Measurements from ENCODE around the gene SLC34A3. TPM values are rescaled to one million over a fixed set of nuclear protein-coding genes. Genes with fewer than 3 reads are reported as not detected.
A peak's percentile ranks its signal among the peaks of the same experiment; 100 is the strongest.

SLC34A3 gene
- total RNA-seq, 2 experiments from 2014 or later: not detected

- ATAC-seq: no peak
- Mint-ChIP-seq H3K4me3 (no peak overlapping the region), H3K27me3 (no peaks in the 10 kb centered on the region), H3K9me3 (no peaks in the 10 kb centered on the region), H3K36me3 (ENCODE audit: low read depth) (no peaks in the 10 kb centered on the region), H3K4me1 (ENCODE audit: low read depth) (peaks cover 4% of the 10 kb centered on the region), H3K27ac (no peak overlapping the region)
- DNase-seq: no peak
- no peak for TF ChIP-seq CTCF (IDR thresholded peaks at IDR 0.05)
- intact Hi-C loops (cut with micrococcal nuclease): no loop called here
- POLR2A ChIA-PET: interaction anchor here (2.8 to 7.1 kb wide), 2 partner anchors 9 to 13 kb away, joined by 9 to 44 read pairs; partner anchors contain the start of genes NDOR1 and TMEM203
- CTCF ChIA-PET: interaction anchor here (0.9 kb wide), 1 partner anchor 29 kb away, joined by 3 read pairs; no protein-coding TSS in a partner anchor
Measured at GRCh38 chr9:137218754-137219271, 11.9 kb upstream of the SLC34A3 start.

- ChIA-PET CTCF (interaction anchor here (8.9 kb wide), 1 partner anchor 17 kb away, joined by 58 read pairs; no protein-coding TSS in a partner anchor), POLR2A (interaction anchor here (1.8 to 7.1 kb wide), 3 partner anchors 10 to 21 kb away, joined by 5 to 44 read pairs (median 9); partner anchors contain the start of genes NDOR1, TMEM203 and TUBB4B)
- DNase-seq: no peak
- intact Hi-C loops (cut with micrococcal nuclease): no loop called here
- Mint-ChIP-seq H3K36me3 (ENCODE audit: low read depth) (no peaks in the 10 kb centered on the region), H3K27ac (no peak overlapping the region), H3K9me3 (no peaks in the 10 kb centered on the region), H3K4me3 (peak overlapping the region; percentile 17), H3K27me3 (no peaks in the 10 kb centered on the region), H3K4me1 (ENCODE audit: low read depth) (peaks cover 8% of the 10 kb centered on the region)
- TF ChIP-seq CTCF (IDR thresholded peaks at IDR 0.05): no peak
- ATAC-seq: no peak
Measured at GRCh38 chr9:137219757-137220316, 10.9 kb upstream of the SLC34A3 start.

- ChIA-PET POLR2A (interaction anchor here (1.8 to 7.1 kb wide), 3 partner anchors 10 to 20 kb away, joined by 5 to 44 read pairs (median 9); partner anchors contain the start of genes NDOR1, TMEM203 and TUBB4B), CTCF (interaction anchor here (1.4 to 8.9 kb wide), 3 partner anchors 11 to 20 kb away, joined by 3 to 58 read pairs (median 8); no protein-coding TSS in a partner anchor)
- Mint-ChIP-seq H3K4me1 (ENCODE audit: low read depth) (peaks cover 8% of the 10 kb centered on the region), H3K36me3 (ENCODE audit: low read depth) (no peaks in the 10 kb centered on the region), H3K27ac (no peak overlapping the region), H3K4me3 (peak overlapping the region; percentile 34), H3K9me3 (no peaks in the 10 kb centered on the region), H3K27me3 (no peaks in the 10 kb centered on the region)
- ATAC-seq (no peak), DNase-seq (no peak)
- intact Hi-C loops (cut with micrococcal nuclease): no loop called here
- TF ChIP-seq CTCF (IDR thresholded peaks at IDR 0.05): no peak
Measured at GRCh38 chr9:137220317-137221094, 10.2 kb upstream of the SLC34A3 start.

- no peaks in the 10 kb centered on the region for H3K9me3 Mint-ChIP-seq
- H3K27me3 Mint-ChIP-seq: no peaks in the 10 kb centered on the region
- ATAC-seq: no peak
- H3K4me3 Mint-ChIP-seq: peak overlapping the region; percentile 34
- CTCF ChIA-PET: interaction anchor here (1.4 to 8.9 kb wide), 3 partner anchors 12 to 20 kb away, joined by 3 to 58 read pairs (median 8); no protein-coding TSS in a partner anchor
- peaks cover 8% of the 10 kb centered on the region for H3K4me1 Mint-ChIP-seq (ENCODE audit: low read depth)
- DNase-seq: no peak
- TF ChIP-seq CTCF (IDR thresholded peaks at IDR 0.05): no peak
- intact Hi-C loops (cut with micrococcal nuclease): no loop called here
- no peak overlapping the region for H3K27ac Mint-ChIP-seq
- POLR2A ChIA-PET: interaction anchor here (1.8 to 7.1 kb wide), 3 partner anchors 11 to 20 kb away, joined by 5 to 44 read pairs (median 9); partner anchors contain the start of genes NDOR1, TMEM203 and TUBB4B
- no peaks in the 10 kb centered on the region for H3K36me3 Mint-ChIP-seq (ENCODE audit: low read depth)
Measured at GRCh38 chr9:137221095-137221505, 9.6 kb upstream of the SLC34A3 start.

Measured in activated CD8-positive, alpha-beta T cell treated with anti-CD3 and anti-CD28 coated beads for 36 hours (primary cell).